ENCODE measurements around the gene STARD7. TPM values are rescaled to one million over a fixed set of nuclear protein-coding genes. Genes with fewer than 3 reads are reported as not detected.

The STARD7 gene
- total RNA-seq, 1 donor from 2014 or later = 147 TPM

GRCh38 chr2:96139181-96139758 lies 69.4 kb downstream of the STARD7 start:
- ATAC-seq = no peak
- no peak for TF ChIP-seq CTCF (IDR thresholded peaks at IDR 0.05)
- H3K4me1 ChIP-seq = peaks cover 3% of the 10 kb centered on the region
- H3K4me3 ChIP-seq = no peak overlapping the region
- no peak overlapping the region for H3K27ac ChIP-seq
- no peak for DNase-seq
- H3K36me3 ChIP-seq = no peaks in the 10 kb centered on the region
- peaks cover 13% of the 10 kb centered on the region for H3K27me3 ChIP-seq (ENCODE audit: low read depth)
- no peaks in the 10 kb centered on the region for H3K9me3 ChIP-seq
- intact Hi-C loops (cut with DNase I) = no loop called here

GRCh38 chr2:96138179-96139145 lies 70.2 kb downstream of the STARD7 start, which contains the start of gene ASTL:
ASTL (minus strand) TSS chr2:96138502; CDS start chr2:96138436, 66 bp downstream.
- Histone ChIP-seq H3K4me1 (no peaks in the 10 kb centered on the region), H3K9me3 (no peaks in the 10 kb centered on the region), H3K4me3 (peak within 1 kb of the TSS; percentile 16), H3K27me3 (ENCODE audit: low read depth) (peaks cover 11% of the 10 kb centered on the region), H3K27ac (no peak within 1 kb of the TSS), H3K36me3 (no peaks in the 10 kb centered on the region)
- peak; percentile 78 for DNase-seq
- intact Hi-C loops (cut with DNase I) = no loop called here
- peak; percentile 68 to 78 for ATAC-seq
- peak; percentile 50 for TF ChIP-seq CTCF (IDR thresholded peaks at IDR 0.05)

GRCh38 chr2:96137321-96138178 lies 71.1 kb downstream of the STARD7 start:
- Histone ChIP-seq H3K4me3 (no peak overlapping the region), H3K36me3 (no peaks in the 10 kb centered on the region), H3K27ac (no peak overlapping the region), H3K27me3 (ENCODE audit: low read depth) (peaks cover 8% of the 10 kb centered on the region), H3K9me3 (no peaks in the 10 kb centered on the region), H3K4me1 (no peaks in the 10 kb centered on the region)
- no peak for TF ChIP-seq CTCF (IDR thresholded peaks at IDR 0.05)
- ATAC-seq = peak in 1 of 2 donors; percentile 5
- intact Hi-C loops (cut with DNase I) = no loop called here
- DNase-seq = no peak

GRCh38 chr2:96136129-96136720 lies 72.4 kb downstream of the STARD7 start:
- ATAC-seq = no peak
- no peaks in the 10 kb centered on the region for H3K4me1 ChIP-seq
- DNase-seq = no peak
- intact Hi-C loops (cut with DNase I) = no loop called here
- no peaks in the 10 kb centered on the region for H3K36me3 ChIP-seq
- no peak for TF ChIP-seq CTCF (IDR thresholded peaks at IDR 0.05)
- no peak overlapping the region for H3K4me3 ChIP-seq
- peaks cover 8% of the 10 kb centered on the region for H3K27me3 ChIP-seq (ENCODE audit: low read depth)
- no peak overlapping the region for H3K27ac ChIP-seq
- no peaks in the 10 kb centered on the region for H3K9me3 ChIP-seq

- ATAC-seq = no peak
- intact Hi-C loops (cut with DNase I) = no loop called here
- Histone ChIP-seq H3K36me3 (no peaks in the 10 kb centered on the region), H3K4me3 (no peak overlapping the region), H3K4me1 (no peaks in the 10 kb centered on the region), H3K27me3 (ENCODE audit: low read depth) (peaks cover 8% of the 10 kb centered on the region), H3K9me3 (no peaks in the 10 kb centered on the region), H3K27ac (no peak overlapping the region)
- no peak for DNase-seq
- TF ChIP-seq CTCF (IDR thresholded peaks at IDR 0.05) = no peak
Measured at GRCh38 chr2:96135621-96136020, 73.0 kb downstream of the STARD7 start.

Data from lower lobe of right lung (tissue), 2 donors.